ENCODE measurements around the gene SLC38A1.

The SLC38A1 gene

GRCh38 chr12:46149079-46149464 is 119.8 kb downstream of the SLC38A1 start:
- no peak for DNase-seq (ENCODE audit: low read depth)
- TF ChIP-seq CTCF (IDR thresholded peaks at IDR 0.05; ENCODE audit: control insufficient read depth, insufficient read depth, low read depth, low read length, missing control alignments) = no peak
- H3K4me3 ChIP-seq (ENCODE audit: control insufficient read depth, low read depth, low read length) = no peak overlapping the region

- no peak for TF ChIP-seq CTCF (IDR thresholded peaks at IDR 0.05; ENCODE audit: control insufficient read depth, insufficient read depth, low read depth, low read length, missing control alignments)
- no peak overlapping the region for H3K4me3 ChIP-seq (ENCODE audit: control insufficient read depth, low read depth, low read length)
- DNase-seq (ENCODE audit: low read depth) = no peak
Observed at GRCh38 chr12:46148327-46149078, 120.3 kb downstream of the SLC38A1 start.

GRCh38 chr12:46147144-46147543 is 121.7 kb downstream of the SLC38A1 start:
- TF ChIP-seq CTCF (IDR thresholded peaks at IDR 0.05; ENCODE audit: control insufficient read depth, insufficient read depth, low read depth, low read length, missing control alignments) = no peak
- DNase-seq (ENCODE audit: low read depth) = no peak
- no peak overlapping the region for H3K4me3 ChIP-seq (ENCODE audit: control insufficient read depth, low read depth, low read length)

- DNase-seq (ENCODE audit: low read depth) = no peak
- TF ChIP-seq CTCF (IDR thresholded peaks at IDR 0.05; ENCODE audit: control insufficient read depth, insufficient read depth, low read depth, low read length, missing control alignments) = no peak
- no peak overlapping the region for H3K4me3 ChIP-seq (ENCODE audit: control insufficient read depth, low read depth, low read length)
Observed at GRCh38 chr12:46145881-46146280, 123.0 kb downstream of the SLC38A1 start.

GRCh38 chr12:46144433-46144832 is 124.4 kb downstream of the SLC38A1 start:
- H3K4me3 ChIP-seq (ENCODE audit: control insufficient read depth, low read depth, low read length) = no peak overlapping the region
- no peak for DNase-seq (ENCODE audit: low read depth)
- TF ChIP-seq CTCF (IDR thresholded peaks at IDR 0.05; ENCODE audit: control insufficient read depth, insufficient read depth, low read depth, low read length, missing control alignments) = no peak

GRCh38 chr12:46136249-46136648 is 132.6 kb downstream of the SLC38A1 start:
- no peak for DNase-seq (ENCODE audit: low read depth)
- TF ChIP-seq CTCF (IDR thresholded peaks at IDR 0.05; ENCODE audit: control insufficient read depth, insufficient read depth, low read depth, low read length, missing control alignments) = no peak
- H3K4me3 ChIP-seq (ENCODE audit: control insufficient read depth, low read depth, low read length) = no peak overlapping the region
